ENCODE data around the gene KIF1A.

The KIF1A gene

DNA sequence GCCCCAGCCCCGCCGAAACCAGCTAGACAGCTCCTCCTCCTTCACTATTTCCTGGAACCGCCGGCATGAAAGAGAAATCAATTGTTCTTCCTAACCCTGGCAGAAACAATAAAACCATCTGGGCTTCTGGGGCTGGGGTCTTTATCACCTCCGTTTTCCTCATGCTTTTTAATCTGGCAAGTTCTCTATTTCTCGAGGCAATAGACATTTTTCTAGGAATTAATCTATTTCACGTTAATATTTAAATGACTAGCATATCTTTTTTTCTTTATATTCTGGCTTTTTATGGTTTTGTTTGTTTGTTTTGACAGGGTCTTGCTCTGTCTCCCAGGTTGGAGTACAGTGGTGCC lies 1.4 kb upstream of the KIF1A start:
- FAIRE-seq, result no peak

DNA sequence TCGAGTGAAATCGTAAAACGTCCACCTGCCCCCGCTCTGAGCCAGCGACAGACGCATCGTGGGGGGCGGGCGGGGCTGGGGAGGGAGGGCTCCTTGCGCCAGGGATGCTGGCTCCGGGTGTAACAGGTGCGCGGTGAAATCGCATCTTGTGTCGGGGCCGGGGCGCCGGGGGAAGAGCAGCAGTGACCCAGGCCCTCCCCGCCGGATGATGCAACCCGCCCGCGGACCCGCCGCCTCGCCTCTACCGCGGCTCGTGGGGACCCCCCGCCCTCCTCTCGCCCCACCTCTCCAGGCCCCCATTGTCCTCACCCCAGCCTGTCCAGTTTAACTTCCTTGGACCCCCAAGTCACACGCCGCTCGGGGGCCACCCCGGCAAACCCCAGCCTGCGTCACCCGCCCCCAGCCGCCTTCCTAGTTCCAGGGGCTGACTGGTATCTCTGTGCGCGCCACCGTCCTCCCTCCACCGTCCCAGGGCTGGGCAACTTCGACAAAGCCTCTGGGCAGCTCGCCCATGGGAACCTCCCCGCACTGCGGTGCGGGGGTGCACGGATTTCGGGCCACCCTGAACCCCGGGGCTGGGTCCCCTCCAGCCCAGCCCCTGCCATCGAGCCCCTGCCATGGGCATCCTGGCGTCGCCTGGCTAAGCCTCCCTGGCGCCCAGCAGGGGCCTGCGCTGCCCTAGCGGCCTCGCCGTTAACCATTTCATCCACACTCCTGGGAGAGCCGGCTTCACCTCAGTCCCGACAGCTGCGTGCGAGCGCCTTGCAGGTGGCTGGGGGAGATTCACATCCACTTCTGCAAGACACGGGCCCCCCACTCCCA lies 799 bp upstream of the KIF1A start:
- FAIRE-seq (no peak), DNase-seq (ENCODE audit: insufficient read length, low spot score) (no peak)

More for the DNA sequence above, 1.4 kb upstream of the KIF1A start:
- DNase-seq (ENCODE audit: insufficient read length, low spot score), result no peak

- FAIRE-seq (no peak), DNase-seq (ENCODE audit: insufficient read length, low spot score) (no peak)
Observed at GRCh38 chr2:240819126-240819857, 727 bp downstream of the KIF1A start.

DNA sequence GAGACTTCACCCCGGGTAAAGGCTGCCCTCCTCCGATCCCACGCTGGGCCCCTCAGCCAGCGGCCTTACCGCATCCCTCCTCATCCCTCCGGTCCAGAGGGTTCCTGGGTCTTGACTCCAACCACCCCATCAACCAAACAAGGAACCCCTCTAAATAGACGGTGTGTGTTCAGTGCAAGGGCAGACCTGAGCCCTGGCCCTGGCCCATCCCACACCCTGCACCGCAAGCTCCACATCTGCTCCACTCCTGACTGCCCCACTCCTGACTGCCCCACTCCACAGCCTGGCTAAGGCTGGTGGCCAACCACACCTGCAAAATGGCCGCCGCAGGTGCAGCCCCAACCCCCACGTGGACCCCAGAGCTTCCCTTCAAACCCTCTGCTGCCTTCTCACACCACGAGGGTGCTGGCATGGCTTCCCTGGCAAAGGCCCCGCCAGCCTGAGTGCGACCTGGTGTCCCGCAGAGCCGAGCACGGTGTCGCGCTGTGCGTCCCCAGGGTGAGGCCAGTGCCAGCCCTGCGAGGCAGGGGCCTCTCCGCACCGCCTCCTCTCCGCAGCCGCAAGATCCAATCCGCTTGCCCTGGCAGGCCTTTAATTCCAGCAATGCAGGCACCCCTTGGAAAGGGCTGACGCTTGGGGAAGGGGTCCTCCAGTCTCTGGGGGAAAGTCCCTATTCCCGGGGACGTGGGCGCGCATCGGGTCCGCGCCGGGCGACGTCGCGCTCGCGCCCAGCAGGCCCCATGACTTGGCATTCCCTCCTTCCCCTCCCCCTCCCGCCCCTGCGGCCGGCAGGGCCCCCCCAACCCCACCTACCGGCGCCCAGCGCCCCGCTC lies 1.5 kb downstream of the KIF1A start:
- DNase-seq (ENCODE audit: insufficient read length, low spot score) (no peak), FAIRE-seq (no peak)

DNA sequence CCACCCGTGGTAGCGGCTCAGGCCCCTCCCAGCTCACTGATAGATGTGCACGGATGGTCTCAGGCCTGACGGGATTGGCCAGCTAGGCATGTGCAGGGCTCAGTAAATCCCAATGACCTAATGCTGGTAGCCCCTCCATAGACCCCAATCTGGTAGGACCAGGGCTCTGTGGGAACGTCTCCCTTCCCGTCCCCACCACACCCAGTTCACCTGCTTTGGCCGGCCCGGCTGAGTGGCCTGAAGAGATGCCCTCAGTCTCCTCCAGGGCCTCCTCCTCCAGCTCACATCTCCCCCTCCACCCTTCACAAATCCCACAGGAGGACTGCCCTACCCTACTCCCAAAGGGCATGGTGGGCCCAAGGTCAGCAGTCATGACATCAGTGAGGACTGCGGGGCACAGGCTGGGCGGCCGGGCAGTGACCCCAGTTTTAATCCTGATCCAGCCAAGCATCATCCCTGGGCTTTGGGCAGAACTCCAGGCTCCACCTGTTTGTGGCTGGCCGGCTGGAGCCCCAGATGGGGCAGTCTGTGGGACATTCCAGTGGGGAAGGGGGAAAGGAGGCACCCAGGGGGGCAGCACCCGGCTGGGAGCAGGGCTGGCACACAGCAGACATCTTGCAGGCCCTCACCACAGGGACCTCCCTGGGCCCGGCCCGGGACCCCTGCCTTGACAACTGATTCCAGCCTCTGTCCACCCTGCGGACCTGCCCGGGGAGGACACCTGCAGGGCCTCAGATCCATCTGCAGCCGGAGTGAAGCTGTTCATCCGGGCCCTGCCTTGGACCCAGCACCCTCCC lies 2.3 kb downstream of the KIF1A start:
- no peak for FAIRE-seq
- no peak for DNase-seq (ENCODE audit: insufficient read length, low spot score)

GRCh38 chr2:240816584-240817495 lies 3.2 kb downstream of the KIF1A start:
- FAIRE-seq (no peak), DNase-seq (ENCODE audit: insufficient read length, low spot score) (no peak)

GRCh38 chr2:240815761-240816583 lies 4.0 kb downstream of the KIF1A start:
- no peak for FAIRE-seq

GRCh38 chr2:240814946-240815760 lies 4.9 kb downstream of the KIF1A start:
- no peak for FAIRE-seq
- no peak for DNase-seq (ENCODE audit: insufficient read length, low spot score)

More at GRCh38 chr2:240815761-240816583, 4.0 kb downstream of the KIF1A start:
- no peak for DNase-seq (ENCODE audit: insufficient read length, low spot score)

DNA sequence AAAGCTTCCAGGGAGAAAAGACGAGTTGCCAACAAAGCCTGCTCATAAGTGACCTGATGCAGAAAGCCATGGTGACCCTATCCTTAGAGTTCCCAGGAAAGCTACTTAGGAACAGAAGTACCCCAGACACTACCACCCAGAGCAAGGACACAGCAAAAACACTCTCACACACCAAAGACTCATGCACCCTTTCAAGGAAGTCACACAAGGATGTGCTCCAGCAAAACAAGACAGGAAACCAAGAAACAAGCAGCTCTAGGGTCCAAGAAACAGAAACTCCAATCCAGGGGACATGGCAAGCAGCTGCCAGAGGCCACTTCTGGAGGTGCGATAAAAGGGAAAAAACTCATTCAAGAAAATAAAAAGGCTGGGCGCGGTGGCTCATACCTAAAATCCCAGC lies 5.7 kb downstream of the KIF1A start:
- no peak for FAIRE-seq
- no peak for DNase-seq (ENCODE audit: insufficient read length, low spot score)

DNA sequence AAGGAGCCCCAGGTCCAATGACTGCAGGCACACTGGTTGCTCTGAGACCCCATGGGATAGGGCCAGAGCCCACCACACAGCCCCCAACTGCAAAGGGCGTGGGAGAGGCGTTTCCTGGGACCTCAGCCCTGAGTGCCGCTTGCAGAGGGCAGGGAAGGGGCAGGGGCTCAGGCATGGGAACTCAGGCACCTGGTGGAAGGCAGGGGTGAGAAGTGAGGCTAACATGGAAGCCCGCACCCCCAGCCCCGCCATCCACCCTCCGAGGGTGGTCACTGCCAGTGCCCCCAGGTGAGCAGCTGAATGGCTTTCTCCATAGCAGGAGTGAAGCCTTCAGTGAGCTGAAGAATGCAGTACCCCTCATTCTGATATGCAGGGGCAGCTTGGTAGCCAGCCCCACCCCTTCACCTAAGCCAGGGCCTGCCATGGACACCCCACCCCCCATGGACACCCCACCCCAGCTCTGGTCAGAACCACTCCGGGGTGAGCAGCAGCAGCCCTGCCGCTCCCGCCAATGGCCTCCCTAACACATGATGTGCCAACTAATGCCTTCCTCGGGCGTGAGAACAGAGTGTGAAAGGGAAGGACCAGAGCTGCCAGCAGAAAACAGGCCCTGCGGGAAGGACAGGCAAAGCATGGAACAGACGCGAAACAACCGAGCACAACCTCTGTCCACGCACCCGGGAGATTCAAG lies 6.6 kb downstream of the KIF1A start:
- FAIRE-seq (no peak), DNase-seq (ENCODE audit: insufficient read length, low spot score) (no peak)

- FAIRE-seq (no peak), DNase-seq (ENCODE audit: insufficient read length, low spot score) (no peak)
Observed at GRCh38 chr2:240812721-240813120, 7.3 kb downstream of the KIF1A start.

GRCh38 chr2:240812301-240812680 lies 7.7 kb downstream of the KIF1A start:
- no peak for FAIRE-seq
- DNase-seq (ENCODE audit: insufficient read length, low spot score), result no peak

GRCh38 chr2:240811346-240812300 lies 8.4 kb downstream of the KIF1A start:
- FAIRE-seq (no peak), DNase-seq (ENCODE audit: insufficient read length, low spot score) (no peak)

- DNase-seq (ENCODE audit: insufficient read length, low spot score), result no peak
- FAIRE-seq, result no peak
Observed at GRCh38 chr2:240810621-240811020, 9.4 kb downstream of the KIF1A start.

GRCh38 chr2:240810199-240810598 lies 9.8 kb downstream of the KIF1A start:
- no peak for DNase-seq (ENCODE audit: insufficient read length, low spot score)
- no peak for FAIRE-seq

DNA sequence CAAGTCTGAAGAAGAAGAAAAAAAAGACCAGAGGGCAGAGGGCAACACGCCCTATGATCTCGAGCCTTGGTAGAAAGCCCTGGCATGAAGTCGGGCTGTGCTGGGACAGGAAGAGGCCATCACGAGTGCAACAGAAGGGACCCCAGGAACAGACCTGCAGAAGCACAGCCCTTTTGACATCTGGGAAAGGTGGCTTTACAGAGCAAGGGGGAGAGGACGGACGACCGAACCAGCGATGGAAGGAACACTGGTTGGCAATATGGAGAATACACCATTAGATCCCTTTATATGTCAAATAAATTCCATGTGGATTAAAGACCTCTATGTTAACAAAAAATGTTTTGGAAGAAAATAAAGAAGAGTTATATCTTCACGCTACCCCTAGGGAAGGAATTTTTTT lies 10.7 kb downstream of the KIF1A start:
- DNase-seq (ENCODE audit: insufficient read length, low spot score), result no peak
- FAIRE-seq, result no peak

Data from GM19239 (cell line).